ENCODE data around the gene LIMS2.

LIMS2 gene, protein sequence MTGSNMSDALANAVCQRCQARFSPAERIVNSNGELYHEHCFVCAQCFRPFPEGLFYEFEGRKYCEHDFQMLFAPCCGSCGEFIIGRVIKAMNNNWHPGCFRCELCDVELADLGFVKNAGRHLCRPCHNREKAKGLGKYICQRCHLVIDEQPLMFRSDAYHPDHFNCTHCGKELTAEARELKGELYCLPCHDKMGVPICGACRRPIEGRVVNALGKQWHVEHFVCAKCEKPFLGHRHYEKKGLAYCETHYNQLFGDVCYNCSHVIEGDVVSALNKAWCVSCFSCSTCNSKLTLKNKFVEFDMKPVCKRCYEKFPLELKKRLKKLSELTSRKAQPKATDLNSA

DNA sequence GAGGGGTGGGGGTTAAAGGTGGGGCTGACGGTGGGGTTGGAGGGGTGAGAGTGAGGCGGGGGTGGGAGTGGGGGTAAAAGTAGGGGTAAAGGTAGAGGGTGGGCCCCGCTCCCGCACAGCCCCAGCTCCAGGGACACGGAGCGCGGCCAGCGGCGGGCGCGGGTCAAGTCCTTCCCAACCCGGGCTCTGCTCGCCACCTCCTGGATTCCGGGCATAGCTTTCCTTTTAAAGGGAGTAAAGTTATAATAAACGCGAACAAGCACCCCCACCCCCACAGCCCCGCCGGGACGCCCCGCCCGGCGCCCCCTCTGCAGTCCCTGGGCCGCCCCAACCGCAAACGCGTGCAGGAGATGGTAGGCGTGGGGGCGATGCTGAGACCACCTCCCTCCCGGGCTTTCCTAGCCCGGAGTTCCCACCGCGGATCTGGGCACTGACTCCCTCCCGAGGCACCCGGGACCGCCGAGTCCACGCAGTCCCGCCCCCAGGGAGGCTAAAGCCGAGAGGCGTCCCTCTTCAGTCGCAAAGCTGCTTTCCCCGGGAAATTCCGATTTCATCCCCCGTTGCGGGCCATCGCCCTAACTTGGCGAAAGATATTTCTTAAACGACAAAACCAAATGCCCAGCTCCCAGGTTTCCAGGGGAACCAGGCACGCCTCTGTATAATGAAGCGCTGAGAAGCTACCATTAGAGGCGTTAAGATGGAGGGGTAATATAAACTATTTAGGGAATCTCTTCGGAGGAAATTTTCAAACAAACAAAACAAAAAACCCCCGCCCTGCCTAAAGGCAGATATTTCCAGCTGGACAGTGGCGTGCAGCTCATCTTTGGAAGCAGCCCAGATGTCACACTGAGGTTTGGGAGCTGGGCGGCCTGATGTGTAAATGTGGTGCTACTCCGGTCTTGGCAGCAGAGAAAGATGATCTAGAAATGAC, at the start of gene LIMS2:
TSS of gene LIMS2 (minus strand) at position 200 of the 931 bp plus-strand sequence. CDS start 506 bp downstream, outside the sequence.
- no peak for DNase-seq (ENCODE audit: low read depth in 2 of 2)

DNA sequence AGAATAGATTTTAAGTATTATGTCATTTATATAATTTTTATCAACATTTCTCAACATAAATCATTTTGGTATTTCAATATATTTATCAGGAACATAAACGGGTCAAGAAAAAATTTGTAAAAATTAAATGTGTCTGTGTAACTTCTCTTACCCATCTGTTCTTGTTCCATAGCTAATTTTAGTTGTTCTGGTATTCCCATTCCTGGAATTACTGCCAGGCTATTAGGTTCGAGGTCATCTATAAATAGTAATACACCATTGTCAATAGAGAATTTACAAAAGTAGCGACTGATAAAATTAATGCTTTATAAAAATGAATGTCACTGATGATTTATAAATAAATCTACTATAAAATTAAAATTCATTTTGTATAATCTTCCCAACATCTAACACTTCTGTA, 47.5 kb upstream of the LIMS2 start:
- DNase-seq (ENCODE audit: low read depth in 2 of 2) = no peak

DNA sequence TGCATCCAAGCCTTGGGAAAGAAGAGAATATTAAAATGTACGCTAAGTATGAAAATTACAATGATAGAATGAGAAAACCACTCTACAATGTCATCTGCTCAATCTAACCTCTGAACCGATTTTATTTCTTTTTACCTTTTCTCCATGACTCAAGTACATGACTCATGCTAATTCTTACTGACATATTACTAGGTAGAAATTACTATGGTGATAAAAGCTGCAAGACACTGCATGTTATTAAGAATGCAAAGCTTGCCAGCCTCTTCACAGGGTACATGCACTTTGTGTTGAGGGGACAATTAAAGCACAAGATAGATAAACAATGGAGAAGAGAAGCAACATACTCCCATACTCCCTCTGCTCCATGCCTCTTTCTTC, 46.6 kb upstream of the LIMS2 start:
- no peak for DNase-seq (ENCODE audit: low read depth in 2 of 2)

DNA sequence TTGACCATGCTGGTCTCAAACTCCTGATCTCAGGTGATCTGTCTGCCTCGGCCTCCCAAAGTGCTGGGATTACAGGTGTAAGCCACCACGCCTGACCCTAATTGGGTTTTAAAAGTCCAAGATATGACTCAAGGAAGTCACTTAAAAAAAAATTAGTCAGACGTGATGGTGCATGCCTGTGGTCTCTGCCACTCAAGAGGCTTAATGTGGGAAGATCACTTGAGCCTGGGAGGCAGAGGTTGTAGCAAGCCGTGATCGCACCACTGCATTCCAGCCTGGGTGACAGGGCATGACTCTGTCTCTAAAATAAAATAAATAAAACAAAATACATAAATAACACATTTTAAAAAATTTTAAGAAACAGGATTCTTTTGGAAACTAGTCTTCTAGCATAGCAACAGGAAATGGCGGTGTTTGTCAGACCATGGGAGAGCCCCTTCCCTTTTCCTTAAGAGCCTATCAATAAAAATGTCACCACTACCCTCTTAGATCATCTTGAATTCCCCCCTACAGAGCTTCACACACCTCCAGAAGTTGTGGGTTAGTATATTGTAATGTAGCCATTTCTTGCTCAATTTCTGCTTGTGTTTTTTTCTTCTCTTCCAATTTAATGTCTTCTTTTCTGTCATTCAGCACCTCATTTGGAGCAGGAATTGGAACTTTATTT, 46.1 kb upstream of the LIMS2 start:
- DNase-seq (ENCODE audit: low read depth in 2 of 2) = no peak

DNA sequence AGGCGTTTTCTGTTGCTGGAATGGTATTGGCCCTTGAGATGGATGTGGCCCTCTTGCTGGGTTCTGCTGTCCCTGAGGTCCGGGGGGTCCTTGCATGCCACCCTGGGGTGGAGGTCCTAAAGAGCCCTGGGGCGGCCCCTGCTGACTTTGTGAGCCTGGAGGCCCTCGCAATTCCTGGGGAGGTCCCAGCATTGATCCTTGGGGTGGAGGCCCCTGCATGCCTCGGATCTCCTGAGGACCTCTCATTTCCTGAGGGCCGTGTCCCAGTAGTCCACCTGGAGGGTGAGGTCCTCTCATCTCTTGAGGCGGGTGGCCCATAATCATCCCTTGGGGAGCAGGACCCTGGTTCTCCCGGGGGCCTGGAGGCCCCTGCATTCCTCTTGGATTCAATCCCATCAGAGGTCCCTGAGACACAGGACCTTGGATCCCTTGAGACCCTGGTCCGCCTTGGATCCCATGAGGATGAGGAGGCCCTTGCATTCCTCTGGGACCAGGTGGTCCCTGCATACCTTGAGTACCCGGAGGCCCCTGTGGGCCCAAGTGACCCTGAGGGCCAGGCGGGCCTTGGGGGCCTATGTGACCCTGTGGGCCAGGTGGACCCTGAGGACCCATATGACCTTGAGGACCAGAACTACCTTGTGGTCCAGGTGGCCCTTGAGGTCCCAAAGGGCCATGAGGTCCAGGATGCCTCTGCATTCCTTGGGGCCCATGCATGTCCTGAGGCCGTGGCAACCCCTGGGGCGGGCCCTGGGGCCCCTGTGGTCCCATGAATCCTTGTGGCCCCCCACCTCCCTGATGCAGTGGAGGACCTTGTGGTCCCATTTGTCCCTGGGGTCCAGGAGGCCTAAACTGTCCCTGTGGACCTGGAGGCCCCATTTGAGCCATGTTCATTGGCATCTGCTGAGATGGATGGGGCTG, 44.2 kb upstream of the LIMS2 start:
- no peak for DNase-seq (ENCODE audit: low read depth in 2 of 2)

DNA sequence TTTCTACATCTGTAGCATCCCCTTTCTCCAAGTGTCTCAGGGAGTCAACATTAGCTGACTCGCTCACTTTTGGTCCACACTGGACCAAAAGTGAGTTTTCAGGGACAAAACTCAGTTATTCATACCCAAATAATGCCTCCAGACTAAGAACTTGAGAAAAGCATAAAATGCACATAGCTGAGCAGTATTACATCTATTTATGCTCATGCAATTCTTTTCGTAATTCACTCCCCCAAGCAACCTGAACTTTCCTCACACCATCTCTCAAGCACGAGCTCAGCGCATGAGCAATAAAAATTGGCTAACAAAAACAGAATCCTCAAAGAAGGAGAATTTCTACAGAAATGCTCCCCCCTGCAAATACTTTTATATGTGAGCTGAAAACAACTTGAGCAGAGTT, 42.9 kb upstream of the LIMS2 start:
- DNase-seq (ENCODE audit: low read depth in 2 of 2) = no peak

DNA sequence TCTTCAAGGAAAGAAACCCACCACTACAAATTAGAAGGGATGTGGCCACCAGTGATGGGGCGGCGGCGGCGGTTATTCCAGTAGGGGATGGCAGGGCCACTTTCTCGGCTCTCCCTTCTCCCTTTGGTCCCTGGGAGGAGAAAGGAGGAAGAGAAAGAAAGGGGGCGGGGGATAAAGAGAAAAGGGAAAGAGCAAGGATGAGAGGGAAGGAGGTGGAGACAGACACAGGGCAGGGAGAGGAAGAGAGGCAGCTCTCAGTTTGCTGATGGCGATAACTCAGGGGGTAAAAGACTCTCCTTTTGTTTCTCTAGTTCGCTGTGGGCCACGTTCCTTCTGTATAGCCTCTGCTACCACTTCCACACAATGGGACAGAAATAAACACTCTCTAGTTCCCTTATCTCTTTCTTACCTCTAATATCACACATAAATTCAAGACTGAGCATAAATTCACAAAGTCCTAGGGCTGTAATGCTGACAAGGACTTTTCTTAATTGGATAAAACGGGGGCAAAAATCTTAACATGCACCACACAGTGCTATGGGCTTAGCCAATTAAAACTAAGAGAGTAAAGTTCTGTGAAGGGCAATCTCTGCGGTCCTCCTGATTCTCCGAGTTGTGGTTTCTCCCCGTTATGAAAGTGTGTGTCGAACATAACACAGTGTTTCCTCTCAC, 40.6 kb upstream of the LIMS2 start:
- no peak for DNase-seq (ENCODE audit: low read depth in 2 of 2)

DNA sequence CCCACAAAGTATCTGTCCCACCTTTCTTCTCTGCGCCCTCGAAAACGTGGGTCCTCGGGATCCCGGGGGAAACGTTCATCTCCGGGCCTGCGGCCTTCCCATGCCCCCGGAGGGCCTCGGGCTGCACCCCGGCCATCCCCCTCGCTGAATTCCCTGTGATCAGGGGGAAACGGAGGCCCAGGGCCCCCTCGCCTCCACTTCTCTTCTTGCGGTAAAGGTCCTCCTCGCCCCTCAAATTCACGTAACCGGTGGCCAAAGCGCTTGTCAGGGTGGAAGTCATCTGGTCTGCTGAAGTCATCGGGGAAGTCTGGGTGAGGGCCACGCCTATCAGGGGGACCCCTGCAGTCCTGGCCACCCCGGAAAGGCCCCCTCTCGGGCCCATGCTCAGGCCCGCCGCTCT, 38.2 kb upstream of the LIMS2 start:
- no peak for DNase-seq (ENCODE audit: low read depth in 2 of 2)

DNA sequence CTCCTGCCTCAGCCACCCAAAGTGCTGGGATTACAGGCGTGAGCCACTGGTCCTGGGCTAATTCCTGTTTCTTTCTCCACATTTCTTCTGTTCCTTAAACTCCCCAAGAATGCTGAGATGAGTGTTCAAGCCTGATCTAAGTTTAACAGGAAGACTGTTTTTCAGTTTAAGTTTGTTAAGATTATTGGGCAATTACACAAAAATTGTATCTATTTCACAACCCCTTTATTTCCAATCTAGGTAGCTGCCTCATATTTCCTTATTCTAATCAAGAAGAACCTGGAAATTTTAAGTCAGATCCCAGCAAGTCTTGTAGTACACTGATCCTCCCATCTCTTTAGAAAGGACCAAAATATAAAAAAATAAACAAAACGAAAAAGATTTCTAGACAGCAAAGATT, 37.7 kb upstream of the LIMS2 start:
- no peak for DNase-seq (ENCODE audit: low read depth in 2 of 2)

DNA sequence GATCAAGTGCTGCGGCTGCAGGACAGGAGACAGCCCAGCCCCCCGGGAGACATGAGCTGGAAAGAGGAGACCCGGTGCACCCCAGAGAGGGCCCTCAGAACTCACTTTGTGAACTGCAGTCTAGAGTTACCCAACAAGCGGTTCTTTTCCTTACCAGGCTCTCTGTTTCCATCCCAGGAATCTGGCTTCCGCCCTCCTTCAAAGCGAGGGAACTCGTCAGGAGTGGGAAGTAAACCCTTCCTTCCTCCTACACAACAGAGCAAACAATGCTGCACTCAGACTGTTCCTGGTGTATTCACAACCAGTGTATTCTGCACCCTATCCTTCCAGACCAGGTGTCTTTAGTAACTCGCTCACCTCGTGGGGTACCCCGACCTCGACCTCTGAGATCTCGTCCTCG, 34.0 kb upstream of the LIMS2 start:
- DNase-seq (ENCODE audit: low read depth in 2 of 2) = no peak

DNA sequence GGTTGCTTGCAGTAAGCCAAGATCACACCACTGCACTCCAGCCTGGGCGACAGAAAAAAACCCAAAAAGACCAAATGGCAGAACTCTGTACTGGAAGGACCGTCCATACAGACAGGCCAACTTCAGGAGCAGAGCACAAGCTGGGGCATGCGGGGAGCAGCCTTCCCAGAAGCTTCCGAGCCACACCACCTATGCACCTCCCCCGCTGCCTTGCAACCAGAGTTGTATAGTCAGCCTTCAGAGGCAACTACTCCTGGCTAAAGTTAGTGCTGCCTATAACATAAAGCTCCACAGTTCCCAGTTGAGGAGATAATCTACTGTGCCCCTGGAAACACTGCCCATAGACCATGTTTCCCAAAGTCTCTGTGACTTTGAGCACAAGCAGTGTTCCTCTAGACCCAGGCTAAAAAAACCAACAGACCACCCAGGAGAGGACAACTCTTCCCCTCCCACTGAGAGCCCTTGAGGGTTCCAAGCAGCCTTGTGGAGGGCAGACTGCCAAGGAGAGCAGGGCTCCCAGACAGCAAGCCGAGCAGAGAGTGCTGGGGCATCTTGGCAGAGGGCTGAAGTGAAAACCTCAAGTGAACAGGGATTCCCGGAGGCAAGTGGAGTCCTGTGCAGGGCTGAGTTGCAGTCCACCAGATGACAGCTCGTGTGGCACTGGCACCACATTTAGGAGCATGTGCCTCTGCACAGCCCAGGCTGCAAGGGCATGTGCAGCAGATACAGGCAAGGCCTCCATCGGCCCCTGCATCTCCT, 32.7 kb upstream of the LIMS2 start:
- DNase-seq (ENCODE audit: low read depth in 2 of 2) = no peak

DNA sequence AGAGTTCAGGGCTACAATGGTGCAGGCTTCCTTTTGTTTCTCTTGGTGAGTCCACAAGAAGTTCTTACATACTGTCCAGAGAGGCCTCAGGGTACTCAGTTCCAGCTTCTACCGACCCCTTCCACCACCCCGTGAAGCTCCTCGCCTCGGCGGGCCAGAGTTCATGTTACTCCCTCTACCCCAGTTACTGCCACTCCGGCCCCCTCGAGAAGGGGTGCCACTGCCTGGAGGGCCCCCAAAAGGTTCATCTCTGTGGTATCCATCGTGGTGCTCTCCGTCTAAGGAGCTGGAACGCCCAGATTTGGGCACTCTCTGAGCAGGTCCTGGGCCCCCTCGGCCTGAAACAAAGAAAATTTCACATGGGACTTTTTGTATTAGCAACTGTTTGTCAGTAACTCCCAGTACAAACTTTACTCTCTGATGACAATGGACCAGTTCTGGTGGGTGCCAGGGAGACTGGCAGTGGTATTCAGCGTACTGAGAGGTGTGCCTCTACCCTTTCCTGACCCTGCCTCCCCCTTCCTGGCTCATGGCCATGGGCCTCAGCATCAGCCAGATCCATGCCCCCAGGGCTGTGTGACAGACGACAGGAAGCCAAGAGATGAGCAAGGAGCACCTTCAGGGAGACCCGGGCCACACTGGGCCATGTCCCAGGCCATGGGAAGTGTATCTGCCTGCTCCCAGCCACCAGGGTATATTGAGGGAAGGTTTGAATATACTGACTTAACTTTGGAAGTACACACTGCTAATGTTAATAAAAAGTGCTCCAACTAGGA, 31.1 kb upstream of the LIMS2 start:
- DNase-seq (ENCODE audit: low read depth in 2 of 2) = no peak

DNA sequence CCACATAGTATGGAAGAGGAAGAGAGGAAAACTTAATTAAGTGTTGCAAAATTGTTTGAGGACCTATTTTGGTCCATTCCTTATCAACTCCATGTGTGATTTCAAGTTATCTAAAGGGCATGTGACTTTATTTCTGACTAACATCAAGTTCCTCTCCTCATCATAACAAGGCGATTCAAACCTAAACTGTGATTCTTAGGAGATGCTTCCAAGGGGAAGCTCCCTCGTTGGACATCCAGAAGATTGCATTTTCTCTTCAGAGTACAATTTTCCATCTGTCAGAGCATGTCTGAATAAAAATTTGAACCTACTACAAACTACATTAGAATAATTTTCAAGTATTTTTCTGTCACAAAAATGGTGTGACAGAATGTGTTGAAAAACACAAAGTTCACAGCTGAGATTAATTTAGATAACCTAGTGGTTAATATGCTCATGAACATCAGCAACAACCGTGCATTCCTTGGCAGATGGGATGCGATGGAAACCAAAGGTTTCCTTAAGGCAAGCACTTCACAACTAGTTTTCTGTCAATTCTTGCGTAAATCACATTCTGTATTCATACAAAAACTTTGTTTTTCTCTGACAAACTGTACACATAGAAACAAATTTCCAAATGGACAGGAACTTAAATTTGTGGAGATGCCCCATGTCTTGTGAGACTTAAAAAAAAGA, 30.2 kb upstream of the LIMS2 start:
- no peak for DNase-seq (ENCODE audit: low read depth in 2 of 2)

DNA sequence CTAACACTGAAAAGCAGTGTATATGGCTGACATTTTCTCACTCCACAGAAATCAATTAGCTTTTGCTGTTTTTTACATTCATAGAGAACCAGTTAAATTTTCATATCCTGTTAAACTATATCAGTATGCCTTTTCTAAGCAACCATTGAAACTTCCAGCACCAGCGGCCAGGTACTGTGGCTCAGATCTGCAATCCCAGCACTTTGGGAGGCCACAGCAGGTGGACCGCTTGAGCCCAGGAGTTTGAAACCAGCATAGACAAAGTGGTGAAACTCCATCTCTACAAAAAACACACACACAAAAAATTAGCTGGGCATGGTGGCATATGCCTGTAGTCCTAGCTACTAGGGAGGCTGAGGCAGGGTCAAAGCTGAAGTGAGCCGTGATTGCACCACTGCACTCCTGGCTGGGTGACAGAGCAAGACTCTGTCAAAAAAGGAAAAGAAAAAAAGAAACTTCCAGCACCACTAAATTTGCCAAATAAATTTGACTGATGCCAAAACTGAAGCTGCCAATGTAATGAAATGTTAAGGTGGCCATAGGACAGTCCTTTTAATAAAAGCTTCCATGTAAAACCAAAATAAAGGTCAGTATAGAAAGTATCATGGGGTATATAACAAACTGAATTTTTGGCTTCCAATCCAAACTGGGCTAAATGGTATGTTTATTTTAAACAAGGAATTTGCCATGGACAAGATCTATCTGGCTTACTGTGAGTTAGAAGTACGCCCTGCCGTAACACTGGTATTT, 29.5 kb upstream of the LIMS2 start:
- DNase-seq (ENCODE audit: low read depth in 2 of 2) = no peak

DNA sequence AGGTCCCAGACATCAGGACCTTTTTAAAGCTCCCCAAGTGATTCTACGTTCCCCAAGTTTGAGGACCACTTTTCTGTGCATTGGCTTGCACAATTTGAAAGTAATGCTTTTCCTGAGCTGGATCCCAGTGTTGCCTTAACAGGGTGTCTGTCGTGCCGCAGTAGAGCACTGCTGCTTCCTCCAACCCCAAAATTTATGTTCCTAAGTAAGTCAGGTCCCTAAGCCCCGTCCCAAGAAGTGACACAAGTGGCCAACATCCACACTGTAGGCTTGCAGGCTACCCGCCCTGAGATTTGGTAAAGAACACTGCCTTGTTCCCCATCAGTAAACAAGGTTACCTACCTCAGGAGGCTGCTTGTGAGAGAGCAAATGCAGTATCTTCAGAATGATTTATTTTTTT, 28.0 kb upstream of the LIMS2 start:
- no peak for DNase-seq (ENCODE audit: low read depth in 2 of 2)

DNA sequence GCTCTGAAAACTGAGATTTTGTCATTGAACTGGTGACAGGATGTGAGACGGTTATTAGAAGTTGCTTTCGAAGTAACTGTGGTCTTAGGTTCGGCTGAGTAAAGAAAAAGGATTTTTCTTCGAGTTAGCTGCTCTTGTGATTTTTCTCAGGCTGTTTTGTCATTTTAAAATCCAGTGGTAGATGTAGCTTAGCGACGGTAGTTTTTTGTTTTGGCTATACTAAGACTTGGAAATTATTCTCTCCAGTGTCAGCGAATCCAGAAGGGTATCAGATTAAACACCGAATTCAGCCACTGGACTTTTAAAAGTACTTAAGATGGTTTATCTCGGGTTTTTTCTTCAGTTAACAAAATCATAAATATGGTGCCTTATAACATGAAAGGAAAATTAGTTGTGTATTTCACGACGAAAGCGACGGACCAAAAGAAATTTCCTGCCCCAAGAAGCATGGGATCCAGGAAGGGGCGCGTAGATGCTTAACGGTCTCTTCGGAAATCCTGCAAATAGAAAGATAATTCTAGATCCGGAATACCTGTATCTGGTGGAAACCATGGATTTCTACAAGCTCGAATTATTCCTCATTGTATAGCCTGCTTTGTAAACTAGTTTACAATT, 27.2 kb upstream of the LIMS2 start:
- DNase-seq (ENCODE audit: low read depth in 2 of 2) = no peak

DNA sequence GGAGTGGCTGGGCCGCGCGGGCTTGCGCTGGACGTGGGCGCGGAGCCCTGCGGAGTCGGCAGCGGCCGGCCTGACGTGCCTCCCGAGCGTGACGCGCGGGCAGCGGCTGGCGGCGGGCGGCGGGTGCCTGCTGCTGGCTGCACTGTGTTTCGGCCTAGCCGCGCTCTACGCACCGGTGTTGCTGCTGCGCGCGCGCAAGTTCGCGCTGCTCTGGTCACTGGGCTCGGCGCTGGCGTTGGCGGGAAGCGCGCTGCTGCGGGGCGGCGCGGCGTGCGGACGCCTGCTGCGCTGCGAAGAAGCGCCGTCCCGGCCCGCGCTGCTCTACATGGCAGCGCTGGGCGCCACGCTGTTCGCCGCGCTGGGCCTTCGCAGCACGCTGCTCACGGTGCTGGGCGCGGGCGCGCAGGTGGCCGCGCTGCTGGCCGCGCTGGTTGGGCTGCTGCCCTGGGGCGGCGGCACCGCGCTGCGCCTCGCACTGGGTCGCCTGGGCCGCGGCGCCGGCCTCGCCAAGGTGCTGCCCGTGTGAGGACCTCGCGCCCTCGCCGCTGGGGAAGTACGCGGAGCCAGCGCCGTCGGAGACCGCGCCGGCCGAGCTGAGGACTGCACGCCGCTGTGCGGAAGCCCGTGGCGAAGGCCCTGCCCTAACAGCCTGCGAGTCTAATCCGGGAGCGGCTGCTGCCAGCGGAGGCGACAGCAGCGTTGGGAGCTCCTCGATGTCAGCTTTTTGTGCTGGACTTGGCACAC, 26.5 kb upstream of the LIMS2 start:
- DNase-seq (ENCODE audit: low read depth in 2 of 2) = peak; percentile 53 to 62
